CD4-positive, alpha-beta T cell treated with Interleukin-17A for 1 hour (primary cell): ENCODE measurements around the gene INPP5D.

Source experiments
- DNase-seq: peaks from one replicate; pipeline ENCODE4 v3.0.0-alpha.2; 2020

INPP5D gene

DNA sequence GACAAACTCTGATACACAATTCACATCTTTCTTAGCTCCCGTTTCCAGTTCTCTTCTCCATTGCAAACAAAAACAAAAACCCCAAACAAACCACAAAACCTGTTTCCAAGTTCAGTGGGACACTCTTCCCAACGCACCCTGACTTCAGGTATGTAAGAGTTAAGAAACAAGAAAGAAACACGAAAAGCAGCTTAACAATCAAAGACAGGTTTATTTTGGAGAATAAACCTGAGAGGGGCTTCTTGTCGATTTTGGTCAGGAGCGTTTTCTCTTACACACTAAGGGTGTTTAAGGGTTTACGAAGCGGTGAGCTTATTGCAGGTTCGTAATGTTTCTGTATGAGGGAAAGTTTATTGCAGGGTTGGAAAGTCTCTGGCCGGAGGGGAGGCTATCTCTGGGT is 190.4 kb downstream of the INPP5D start:
- no peak for DNase-seq

DNA sequence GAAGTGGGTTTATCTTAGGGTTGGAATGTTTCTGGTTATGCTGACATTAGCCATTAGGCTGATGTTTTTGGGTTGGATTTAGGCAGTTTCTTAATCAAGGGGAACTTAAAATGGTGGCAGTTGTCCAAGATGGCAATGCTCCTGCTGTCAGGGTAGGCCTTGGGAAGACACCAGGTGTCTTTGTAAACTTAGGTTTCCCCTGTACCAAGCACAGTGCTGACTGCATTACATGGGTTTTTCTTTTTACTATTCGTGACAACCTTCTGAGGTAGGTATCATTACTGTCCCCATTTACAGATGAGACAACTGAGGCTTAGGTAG is 190.8 kb downstream of the INPP5D start:
- DNase-seq: no peak

DNA sequence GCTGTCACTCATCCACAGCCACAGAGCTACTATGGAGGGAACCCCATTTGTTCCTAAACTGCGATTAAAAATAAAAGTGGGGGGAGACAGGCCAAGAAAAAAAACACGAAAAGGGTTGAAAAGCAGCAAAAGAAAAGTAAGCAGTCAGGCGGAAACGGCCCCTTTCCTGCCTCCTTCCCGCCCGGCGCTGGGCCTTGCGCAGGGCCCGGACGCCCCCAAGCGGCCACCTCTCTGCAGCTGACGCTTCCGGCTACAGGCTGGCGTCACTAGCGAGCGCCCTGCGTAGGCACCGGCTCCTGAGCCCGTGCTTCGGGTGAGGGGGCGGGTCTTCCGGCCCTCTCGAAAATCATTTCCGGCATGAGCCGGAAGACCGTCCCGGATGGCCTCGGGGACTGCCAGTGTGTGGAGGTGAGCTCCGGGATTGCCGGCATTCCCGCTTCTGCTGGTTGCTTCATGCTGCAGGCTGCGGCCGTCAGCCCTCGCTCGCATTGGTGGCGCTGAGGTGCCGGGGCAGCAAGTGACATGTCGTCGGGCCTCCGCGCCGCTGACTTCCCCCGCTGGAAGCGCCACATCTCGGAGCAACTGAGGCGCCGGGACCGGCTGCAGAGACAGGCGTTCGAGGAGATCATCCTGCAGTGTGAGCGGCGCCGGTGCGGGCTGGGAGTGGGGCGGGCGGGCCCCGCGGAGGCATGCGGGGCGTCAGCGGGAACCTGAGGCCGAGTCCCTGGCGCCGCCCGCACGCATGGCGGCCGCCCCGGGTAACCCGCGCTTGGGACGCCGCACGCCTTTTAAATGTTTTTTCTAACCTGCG is 191.4 kb downstream of the INPP5D start, which contains the start of gene ATG16L1:
TSS of gene ATG16L1 (plus strand) at position 368 of the 811 bp plus-strand sequence. CDS start at position 523, 155 bp downstream.
- peak; percentile 95 for DNase-seq

DNA sequence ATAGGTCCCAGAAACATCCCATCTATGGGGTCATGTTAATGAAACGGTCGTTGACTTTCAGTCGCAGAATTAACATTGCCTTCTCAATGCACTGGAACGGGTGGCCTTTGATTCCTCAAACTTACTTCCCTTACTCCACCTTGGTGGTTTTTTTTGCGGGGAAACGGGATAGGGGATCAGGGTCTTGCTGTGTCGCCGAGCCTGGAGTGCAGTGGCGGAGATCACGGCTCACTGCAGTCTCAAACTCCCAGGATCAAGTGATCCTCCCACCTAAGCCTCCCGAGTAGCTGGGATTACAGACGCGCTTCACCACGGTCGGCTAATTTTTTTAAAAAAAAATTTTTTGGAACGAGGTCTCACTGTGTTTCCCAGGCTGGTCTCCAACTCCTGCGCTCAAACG is 192.1 kb downstream of the INPP5D start:
- no peak for DNase-seq

DNA sequence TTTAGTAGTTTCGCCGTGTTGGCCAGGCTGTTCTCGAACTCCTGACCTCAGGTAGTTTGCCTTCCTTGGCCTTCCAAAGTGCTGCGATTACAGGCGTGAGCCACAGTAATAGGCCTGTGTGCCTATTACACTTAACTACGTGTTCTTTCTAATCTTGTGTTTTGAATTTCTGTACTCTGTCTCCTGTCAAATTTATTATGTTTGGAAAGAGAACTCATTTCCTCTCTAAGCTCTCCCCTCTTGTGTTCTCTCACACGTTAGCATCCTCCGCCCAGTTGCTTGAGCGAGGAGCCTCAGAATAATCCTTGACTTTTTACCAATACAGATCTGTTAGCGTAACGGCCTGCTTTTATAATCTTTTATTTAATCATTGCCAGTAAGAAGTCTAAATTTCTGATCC is 195.0 kb downstream of the INPP5D start:
- DNase-seq: no peak

DNA sequence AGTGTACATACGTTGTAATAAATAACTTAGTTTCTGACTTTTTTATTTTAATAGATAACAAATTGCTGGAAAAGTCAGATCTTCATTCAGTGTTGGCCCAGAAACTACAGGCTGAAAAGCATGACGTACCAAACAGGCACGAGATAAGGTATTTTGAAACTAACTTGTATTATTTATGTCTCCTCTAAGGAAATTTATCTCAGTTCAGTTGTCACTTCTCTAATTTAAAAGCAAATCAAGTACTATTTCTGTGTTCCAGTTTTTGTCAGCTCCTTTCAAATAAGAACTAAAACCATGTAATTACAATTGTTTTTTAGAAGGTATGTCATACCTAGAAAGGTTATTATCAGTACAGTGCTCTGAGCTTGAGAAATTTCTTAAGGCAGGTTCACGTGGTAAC is 195.9 kb downstream of the INPP5D start:
- no peak for DNase-seq
